Lung (tissue), 16 donors: ENCODE measurements around the gene CCDC112. TPM values are rescaled to one million over a fixed set of nuclear protein-coding genes. Genes with fewer than 3 reads are reported as not detected.
A peak's percentile ranks its signal among the peaks of the same experiment; 100 is the strongest.

Experiments used
- ATAC-seq: fragments of 200-7000 bp; cut with Tn5 transposase; one replicate; pipeline ENCODE4 v1.9.1; 2020; ENCODE audit warnings: moderate number of reproducible peaks; ENCODE audit not compliant: insufficient read depth, low FRiP score
- DNase-seq, 3 donors: peaks; one replicate each; pipeline ENCODE4 v3.0.0-alpha.2; 2013 to 2017
- H3K27ac ChIP-seq, 2 donors: one replicate each; pipeline ENCODE4 v1.5.1; 2013; ENCODE audit warnings: mild to moderate bottlenecking in 2 of 2, moderate library complexity in 2 of 2, control low read depth in 1 of 2, inconsistent platforms in 1 of 2, low read depth in 1 of 2, low read length in 1 of 2
- H3K27me3 ChIP-seq, 3 donors: one replicate each; pipeline ENCODE4 v1.5.1; 2013; ENCODE audit warnings: low read length in 2 of 3; ENCODE audit not compliant: control insufficient read depth in 3 of 3, insufficient read depth in 3 of 3
- H3K36me3 ChIP-seq, 4 donors: one replicate each; pipeline ENCODE4 v1.5.1; 2013; ENCODE audit warnings: low read length in 4 of 4, mild to moderate bottlenecking in 1 of 4, moderate library complexity in 1 of 4; ENCODE audit not compliant: control insufficient read depth in 4 of 4, insufficient read depth in 4 of 4
- H3K4me1 ChIP-seq, 5 donors: one replicate each; pipeline ENCODE4 v1.5.1; 2013; ENCODE audit warnings: low read length in 5 of 5, mild to moderate bottlenecking in 2 of 5, moderate library complexity in 1 of 5; ENCODE audit not compliant: control insufficient read depth in 5 of 5, insufficient read depth in 5 of 5
- H3K4me3 ChIP-seq: one replicate; pipeline ENCODE4 v1.5.1; 2013; ENCODE audit warnings: mild to moderate bottlenecking, control low read depth, moderate library complexity
- H3K9ac ChIP-seq, 2 donors: one replicate each; pipeline ENCODE4 v1.5.1; 2013; ENCODE audit warnings: low read length in 2 of 2, control low read depth in 1 of 2; ENCODE audit not compliant: insufficient read depth in 1 of 2
- H3K9me3 ChIP-seq, 4 donors: one replicate each; pipeline ENCODE4 v1.5.1; 2013; ENCODE audit warnings: low read length in 3 of 4, mild to moderate bottlenecking in 1 of 4, moderate library complexity in 1 of 4; ENCODE audit not compliant: control insufficient read depth in 4 of 4, insufficient read depth in 3 of 4
- CTCF ChIP-seq: IDR thresholded peaks from 2 replicates; pipeline ENCODE4 v1.5.1; 2012; ENCODE audit warnings: mild to moderate bottlenecking; ENCODE audit errors: control extremely low read depth, extremely low read depth
- WGBS, 2 donors: extraction: QIAGEN DNeasy Blood & Tissue Kit; methylation state at CpG; one replicate each; pipeline ENCODE4 v1.1.7; 2013; 5-methylcytosine and 5-hydroxymethylcytosine counted together
- long read RNA-seq, 5 donors: transcript quantifications; one replicate each; lab custom pipeline, GENCODE V29; 2026
- polyA plus RNA-seq, 2 donors: library from polyadenylated mRNA; stranded (reverse); fragments of 200-250 nt; gene quantifications; one replicate each; pipeline ENCODE4 v1.2.1, GENCODE V29; 2013
- total RNA-seq, 2 donors: library from RNA; depleted of rRNA in 1 of 2; stranded (reverse); fragments of >200 nt in 1 of 2; gene quantifications; one replicate each; pipeline ENCODE4 v1.2.1, GENCODE V29; 2014 to 2021
- donor health status: control.
- donor health status: control.
- donor health status: Bipolar disorder and iron deficiency.
- donor health status: healthy.
- donor health status: DM: yes; HTN: yes; CAD: no.

CCDC112 gene
- total RNA-seq (1 to 10 TPM; 6.7 to 7.0 TPM), polyA plus RNA-seq (1 to 10 TPM; 3.5 to 9.9 TPM)
- long read RNA-seq, donor 1, partial matches to known transcripts = 0 of 1 reads
- long read RNA-seq, donor 1, other reads (novel, unspliced or antisense) = 0 of 1 reads
- long read RNA-seq, donor 2 = 0 reads
- long read RNA-seq, donor 3 = 0 reads
- long read RNA-seq, donor 4 = 0 reads
- long read RNA-seq, donor 5, partial matches to known transcripts = 0 of 2 reads
- long read RNA-seq, donor 5, other reads (novel, unspliced or antisense) = 0 of 2 reads

- DNase-seq (peak; percentile 65 to 85 (median 80)), ATAC-seq (peak; percentile 94)
- peak within 1 kb of the TSS; percentile 84 for H3K4me3 ChIP-seq
- 0 to 1% methylated on average over 60 to 85 of the region's 86 CpGs for WGBS, 2 donors
- TF ChIP-seq CTCF = no peak
- peaks cover 0 to 5% (median 2%) of the 10 kb centered on the region in 4 donors for H3K9me3 ChIP-seq
- H3K4me1 ChIP-seq = peaks cover 0 to 4% (median 0%) of the 10 kb centered on the region in 5 donors
- peaks cover 0 to 3% (median 0%) of the 10 kb centered on the region in 3 donors for H3K27me3 ChIP-seq
- no peaks in the 10 kb centered on the region for H3K36me3 ChIP-seq
- peak within 1 kb of the TSS; percentile 46 to 68 for H3K27ac ChIP-seq
- peak within 1 kb of the TSS; percentile 56 to 65 for H3K9ac ChIP-seq
Observed at GRCh38 chr5:115296124-115297022, at the start of gene CCDC112. Gene CCDC112 (minus strand): TSS chr5:115296654. CDS start chr5:115296543, 111 bp downstream.

- DNase-seq (no peak), ATAC-seq (no peak)
- Histone ChIP-seq H3K9ac (no peak overlapping the region), H3K36me3 (no peaks in the 10 kb centered on the region), H3K4me3 (no peak overlapping the region), H3K27ac (no peak overlapping the region), H3K4me1 (no peaks in the 10 kb centered on the region), H3K9me3 (no peaks in the 10 kb centered on the region), H3K27me3 (no peaks in the 10 kb centered on the region)
- TF ChIP-seq CTCF = no peak
Observed at GRCh38 chr5:115345344-115345743, 48.9 kb upstream of the CCDC112 start.

GRCh38 chr5:115343855-115344254, 47.4 kb upstream of the CCDC112 start:
- Histone ChIP-seq H3K4me3 (no peak overlapping the region), H3K9ac (no peak overlapping the region), H3K36me3 (no peaks in the 10 kb centered on the region), H3K9me3 (no peaks in the 10 kb centered on the region), H3K27ac (no peak overlapping the region), H3K4me1 (no peaks in the 10 kb centered on the region), H3K27me3 (no peaks in the 10 kb centered on the region)
- no peak for TF ChIP-seq CTCF
- DNase-seq (no peak), ATAC-seq (no peak)
- WGBS, 2 donors = 70 to 94% methylated on average over 1 of the region's 1 CpG
